GM15510 (cell line): Measurements from ENCODE around the gene CEP350.

Experiments used
- POLR2A ChIP-seq: IDR thresholded peaks from 3 replicates; pipeline ENCODE4 v1.6.1; 2011; ENCODE audit warnings: borderline replicate concordance; ENCODE audit not compliant: insufficient read length; ENCODE audit errors: extremely low read depth

Gene CEP350

DNA sequence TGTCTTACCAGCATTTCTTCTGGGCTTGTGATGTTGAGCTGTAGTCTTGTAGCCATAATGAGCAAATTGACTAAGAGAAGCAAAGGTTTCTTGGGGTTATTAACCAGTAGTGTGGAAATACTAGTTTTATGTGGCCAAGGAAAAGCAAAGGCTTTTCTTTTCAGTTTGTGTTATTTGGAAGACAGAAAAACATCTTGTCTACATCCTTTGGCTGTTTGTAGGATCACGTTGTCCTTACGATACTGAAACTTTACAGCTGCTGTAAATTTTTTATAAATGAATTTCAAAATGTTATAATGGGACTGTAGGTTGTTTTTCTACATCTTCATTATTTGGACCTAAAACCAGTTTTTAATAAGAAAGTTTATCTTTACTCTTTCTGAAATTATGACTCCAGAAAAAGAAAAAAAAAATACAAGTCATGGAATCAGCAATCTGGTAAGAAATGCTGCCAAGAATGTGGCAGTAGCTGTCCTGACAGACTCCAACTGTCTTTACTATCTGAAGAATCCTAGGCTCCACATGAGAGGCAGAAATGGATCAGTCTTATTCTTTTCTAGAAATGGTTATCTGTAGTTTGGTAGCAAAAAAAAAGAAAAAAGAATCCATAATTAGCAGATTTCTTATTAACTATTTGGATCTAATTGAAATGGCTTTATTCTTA is 158.5 kb downstream of the CEP350 start:
- TF ChIP-seq POLR2A, result no peak

DNA sequence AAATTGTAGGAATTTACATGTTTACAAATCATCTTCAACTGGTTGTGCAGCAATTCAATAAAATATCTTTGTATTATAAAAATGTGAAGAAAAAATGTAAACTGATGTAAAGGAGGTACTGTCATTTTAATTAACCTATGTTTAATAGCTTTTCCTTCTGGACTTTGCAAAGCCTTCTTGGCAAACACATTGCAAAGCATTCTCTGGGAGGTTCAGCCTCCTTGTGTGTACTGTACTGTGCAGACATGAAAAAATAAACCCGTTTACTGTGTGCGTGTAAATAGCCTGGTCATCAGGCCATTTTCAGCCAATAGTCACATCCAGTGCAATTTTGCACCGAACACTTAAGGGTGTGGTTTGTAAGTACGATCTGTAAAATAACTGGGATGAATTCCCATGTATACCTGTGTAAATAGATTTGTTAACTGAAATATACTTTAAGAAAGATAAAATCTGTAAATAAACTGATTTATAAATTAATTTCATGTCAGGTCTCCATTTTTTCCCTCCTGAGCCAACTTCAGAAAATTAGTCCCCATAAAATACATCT is 159.9 kb downstream of the CEP350 start:
- no peak for TF ChIP-seq POLR2A

DNA sequence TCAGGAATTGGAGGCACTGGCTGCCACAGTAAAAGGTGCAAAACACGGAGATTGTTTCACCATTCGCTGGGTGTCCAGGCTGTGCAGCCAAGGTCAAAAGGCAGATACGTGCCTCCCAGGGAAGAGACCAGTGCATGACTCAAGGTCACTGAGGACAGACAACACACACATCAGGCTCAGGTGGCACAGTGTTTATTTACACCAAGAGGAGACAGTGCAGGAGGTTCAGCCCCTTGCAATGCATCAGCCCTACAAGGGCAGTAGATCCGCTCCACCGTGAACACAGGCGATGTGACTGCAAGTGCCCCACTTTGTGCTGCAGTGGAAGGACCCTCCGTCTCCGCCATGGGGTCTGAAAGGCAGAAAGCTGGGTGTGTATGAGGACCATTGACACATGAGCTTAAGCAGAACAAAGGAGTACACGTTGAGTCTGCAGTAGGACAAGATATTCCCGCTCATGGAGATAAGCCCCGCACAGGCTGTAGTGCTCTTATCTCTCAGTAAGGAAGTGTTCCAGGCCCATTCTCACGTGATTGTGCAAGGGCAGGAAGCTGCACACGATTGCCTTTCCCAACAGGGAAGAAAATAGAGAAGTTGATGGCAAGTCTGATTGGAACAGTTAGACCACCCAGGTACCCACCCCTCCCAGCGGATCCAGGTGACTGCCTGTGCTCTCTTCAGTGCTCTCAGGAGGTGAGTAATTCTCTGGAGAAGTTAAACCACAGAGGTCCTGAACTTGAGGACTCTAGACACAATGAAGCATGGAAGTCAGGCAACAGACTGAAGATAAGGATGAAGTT is 162.6 kb downstream of the CEP350 start:
- TF ChIP-seq POLR2A, result no peak

DNA sequence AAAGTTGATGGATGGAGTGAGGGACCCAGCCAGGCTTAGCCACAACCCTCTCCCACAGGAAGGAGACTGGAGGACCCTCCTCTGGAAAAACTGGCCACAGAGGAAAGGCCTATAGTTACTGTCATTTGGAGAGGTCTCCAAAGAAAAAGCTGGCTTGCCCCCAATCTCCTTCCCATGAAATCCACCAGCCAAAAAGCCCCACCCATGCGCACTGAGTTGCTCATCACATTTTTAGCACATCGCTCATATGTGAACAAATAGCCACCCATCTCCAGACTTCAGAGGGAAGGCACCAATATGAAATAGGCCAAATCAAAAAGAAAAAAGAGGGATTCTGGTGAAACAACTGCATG is 163.1 kb downstream of the CEP350 start:
- TF ChIP-seq POLR2A, result no peak

DNA sequence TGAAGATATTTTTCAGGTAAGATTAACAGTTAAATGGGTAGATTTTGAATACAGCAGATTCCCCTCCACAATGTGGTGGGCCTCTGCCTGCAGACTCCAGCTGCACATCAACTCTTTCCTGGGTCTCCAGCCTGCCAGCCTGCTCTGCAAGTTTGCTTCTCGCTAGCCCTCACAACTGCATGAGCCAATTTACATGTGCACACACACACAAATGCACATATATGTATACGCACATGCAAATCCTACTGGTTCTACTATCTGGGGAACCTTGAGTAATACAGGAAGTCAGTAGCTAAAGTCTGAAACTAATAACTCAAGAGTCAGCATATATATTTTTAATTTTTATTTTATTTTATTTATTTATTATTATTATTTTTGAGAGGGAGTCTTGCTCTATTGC is 165.2 kb downstream of the CEP350 start:
- TF ChIP-seq POLR2A, result no peak

DNA sequence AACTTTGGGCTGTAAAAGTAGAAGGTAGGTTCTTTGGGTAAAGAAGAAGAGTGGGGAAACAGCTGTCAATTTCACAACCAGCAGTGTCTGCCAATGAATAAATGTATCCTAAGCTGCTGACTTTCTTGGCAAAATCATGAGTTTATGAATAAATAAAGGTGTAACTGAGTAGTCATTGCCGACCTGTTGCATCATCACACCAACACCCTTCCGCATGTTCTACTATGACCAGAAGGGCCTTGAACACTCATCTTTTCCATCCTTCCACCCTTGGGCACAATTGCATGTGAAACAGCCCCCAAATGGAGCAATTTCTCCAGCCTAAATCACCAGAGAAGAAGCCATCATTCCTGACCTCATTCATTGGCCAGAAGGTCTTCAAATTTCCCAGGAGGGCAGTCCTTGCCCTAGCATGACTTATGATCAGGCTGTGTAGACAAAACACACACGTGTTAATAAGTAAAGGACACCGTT is 168.9 kb downstream of the CEP350 start:
- no peak for TF ChIP-seq POLR2A

DNA sequence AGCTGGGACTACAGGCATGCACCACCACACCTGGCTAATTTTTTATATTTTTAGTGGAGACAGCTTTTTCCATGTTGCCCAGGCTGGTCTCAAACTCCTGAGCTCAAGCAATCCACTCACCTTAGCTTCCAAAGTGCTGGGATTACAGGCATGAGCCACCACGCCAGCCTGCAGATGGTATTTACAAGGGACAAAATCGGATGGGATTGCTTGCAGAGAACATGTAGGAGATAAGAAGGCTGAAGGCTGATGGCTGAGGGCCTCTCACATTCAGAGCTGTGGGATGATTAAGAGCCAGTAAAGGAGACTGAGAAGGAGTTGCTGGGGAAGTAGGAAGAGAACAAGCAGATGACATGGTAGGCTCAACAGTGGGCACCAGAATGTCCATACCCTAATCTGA is 176.0 kb downstream of the CEP350 start:
- no peak for TF ChIP-seq POLR2A

DNA sequence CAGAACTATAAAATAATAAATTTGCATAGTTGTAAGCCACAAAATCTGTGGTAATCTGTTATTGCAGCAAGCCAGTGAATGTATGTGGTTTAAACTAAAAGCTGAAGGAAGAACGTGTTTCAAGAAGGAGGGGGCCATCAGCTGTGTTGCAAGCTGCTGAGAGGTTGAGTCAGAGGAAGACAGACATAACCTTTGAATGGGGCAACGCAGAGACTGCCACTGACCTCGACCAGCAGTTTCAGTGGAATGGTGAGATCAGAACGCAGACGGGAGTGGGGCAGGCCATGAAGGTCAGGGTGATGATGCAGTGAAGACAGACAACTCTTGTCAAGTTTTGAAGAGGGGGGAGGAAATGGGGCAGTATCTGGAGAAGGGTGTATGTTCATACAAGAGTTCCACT is 176.9 kb downstream of the CEP350 start:
- no peak for TF ChIP-seq POLR2A

DNA sequence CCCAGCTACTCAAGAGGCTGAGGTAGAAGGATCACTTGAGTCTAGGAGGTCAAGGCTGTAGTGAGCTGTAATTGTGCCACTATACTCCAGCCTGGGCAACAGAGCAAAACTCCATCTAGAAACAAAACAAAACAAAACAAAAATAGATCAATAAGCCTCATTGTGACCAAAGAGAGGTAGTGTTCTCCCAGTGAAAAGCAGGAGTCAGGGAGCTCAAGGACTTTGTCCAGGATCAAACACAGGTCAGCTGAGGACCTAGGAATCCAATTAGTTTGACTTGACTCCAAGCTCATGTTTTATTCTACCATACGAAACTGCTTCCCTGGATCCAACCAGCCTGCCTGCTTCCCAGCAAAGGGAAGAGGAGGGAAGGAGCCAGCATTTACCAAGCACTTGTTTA is 178.6 kb downstream of the CEP350 start:
- TF ChIP-seq POLR2A, result no peak

DNA sequence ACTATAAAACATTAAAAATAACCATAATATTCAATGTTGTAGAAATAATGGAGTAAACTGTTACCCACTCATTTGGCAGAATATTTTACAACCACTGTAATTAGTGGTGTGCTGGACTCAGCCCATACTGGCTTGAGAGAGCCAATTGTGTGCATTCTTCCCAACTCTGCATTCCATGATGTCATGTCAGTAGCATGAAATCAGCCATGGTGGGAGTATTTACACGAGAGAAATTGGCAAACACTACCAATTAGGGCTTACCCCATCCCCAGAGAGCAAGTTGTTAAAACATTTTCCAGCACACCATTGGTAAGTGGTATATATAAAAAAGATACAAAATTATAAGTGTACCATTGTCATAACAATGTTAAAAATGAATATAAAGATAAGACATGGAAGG is 180.9 kb downstream of the CEP350 start:
- no peak for TF ChIP-seq POLR2A

DNA sequence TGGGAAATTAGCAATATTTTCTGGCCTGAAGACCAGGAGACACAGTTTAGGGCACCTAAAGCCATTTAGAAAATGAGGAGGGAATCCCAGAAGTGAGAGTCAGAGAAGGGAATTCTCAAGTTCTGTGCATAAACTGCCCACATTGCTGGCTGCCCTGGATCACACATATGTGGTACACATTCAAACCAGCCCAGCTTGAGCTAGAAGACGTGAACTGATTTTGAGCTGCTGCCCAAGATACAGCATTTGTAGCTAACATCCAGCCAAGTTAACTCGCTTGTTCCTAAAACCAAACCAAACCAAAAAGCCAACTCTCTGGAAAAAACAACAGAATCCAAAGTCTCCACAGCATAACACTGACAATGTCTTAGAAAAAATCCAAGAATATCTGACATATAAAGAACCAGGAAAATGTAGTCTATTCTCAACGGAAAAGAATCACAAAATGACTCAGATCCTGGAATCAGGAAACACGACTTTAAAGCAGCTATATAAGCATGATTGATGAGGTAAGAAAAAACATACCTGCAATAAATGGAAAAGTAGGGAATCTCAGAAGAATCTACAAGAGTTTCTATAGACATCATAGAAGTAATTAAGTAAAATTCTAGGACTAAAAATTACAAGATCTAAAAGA is 181.8 kb downstream of the CEP350 start:
- no peak for TF ChIP-seq POLR2A

DNA sequence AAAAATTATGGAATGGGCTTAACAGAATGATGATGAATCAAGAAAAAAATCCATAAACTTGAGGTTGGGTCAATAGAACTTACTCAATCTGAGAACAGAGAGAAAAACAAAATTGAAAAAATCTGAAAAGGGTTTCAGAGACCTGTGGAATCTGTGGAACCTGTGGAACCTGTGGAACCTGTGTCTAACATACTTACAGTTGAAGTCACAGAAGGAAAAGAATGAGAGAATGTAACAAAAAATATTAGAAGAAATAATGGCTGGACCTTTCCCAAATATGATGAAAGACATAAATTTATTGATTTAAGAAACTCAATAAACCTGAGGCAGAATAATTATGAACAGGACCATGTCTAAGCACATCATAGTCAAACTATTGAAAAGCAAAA is 182.4 kb downstream of the CEP350 start:
- TF ChIP-seq POLR2A, result no peak

DNA sequence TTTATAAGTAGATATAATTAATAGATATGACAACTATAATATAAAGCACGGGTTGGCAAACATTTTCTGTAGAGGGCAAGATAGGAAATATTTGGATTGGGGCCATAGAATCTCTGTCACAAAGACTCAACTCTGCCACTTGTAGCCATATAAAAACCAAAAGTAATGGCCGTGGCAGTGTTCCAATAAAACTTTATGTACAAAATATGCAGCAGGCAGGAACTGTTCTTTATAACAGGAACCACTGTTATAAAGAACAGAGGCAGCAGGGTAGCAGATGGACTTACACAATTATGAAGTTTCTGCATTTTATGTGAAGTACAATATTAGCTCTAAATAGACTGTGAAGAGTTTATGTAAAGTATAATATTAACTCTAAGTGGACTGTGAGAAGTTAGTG is 183.2 kb downstream of the CEP350 start:
- TF ChIP-seq POLR2A, result no peak

DNA sequence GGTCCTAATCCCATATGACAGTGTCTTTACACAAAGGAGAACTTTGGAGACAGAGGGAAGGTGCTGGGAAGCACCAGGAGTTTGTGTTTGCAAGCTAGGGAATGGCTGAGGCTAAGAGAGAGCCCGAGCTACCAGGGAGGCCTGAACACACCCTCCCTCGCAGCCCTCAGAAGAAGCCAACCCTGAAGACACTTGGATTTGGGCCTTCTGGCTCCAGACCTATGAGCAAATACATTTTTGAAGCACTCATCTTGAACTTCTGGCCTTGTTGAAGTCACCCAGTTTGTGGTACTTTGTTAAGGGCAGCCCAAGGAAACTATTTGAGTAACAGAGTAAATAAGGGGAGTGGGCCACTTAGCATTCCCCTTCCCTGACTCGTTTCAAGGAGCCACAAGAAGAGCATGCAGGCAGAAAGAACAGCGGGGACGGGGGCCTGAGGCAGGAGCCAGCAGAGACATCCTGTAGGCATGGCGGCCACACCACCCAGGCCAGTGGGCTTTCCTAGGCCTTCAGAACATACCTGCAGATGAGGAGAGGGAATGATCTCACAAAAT is 186.8 kb downstream of the CEP350 start:
- TF ChIP-seq POLR2A, result no peak

DNA sequence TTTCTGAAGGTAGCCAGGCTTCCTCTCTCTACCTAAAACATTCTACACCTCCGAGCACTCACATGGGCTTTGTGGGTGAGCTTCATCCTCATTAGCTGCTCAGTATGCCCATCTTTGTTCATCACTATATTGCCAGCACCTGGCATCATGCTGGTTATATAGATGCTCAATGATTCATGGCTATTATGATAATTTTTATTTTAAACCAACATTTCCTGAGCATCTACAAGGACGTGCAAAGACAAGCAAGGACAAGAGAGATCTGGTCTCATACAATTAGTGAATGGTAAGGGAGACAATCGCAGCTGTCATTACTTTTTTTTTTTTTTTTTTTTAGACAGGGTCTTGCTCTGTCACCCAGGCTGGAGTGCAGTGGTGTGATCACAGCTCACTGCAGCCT is 188.7 kb downstream of the CEP350 start:
- TF ChIP-seq POLR2A, result no peak
